KOPT-K1 (cell line): Measurements from ENCODE around the gene WWOX.

Source experiments
- H3K27ac ChIP-seq: fragments of 200-600 bp; sonication (generic); 2 replicates; pipeline ENCODE4 v1.5.1; 2016; ENCODE audit warnings: antibody characterized with exemption, mild to moderate bottlenecking, low read depth, low read length; ENCODE audit not compliant: poor library complexity, severe bottlenecking
- H3K36me3 ChIP-seq: fragments of 200-600 bp; sonication (generic); 2 replicates; pipeline ENCODE4 v1.5.1; 2017; ENCODE audit warnings: antibody characterized with exemption, mild to moderate bottlenecking, low read length, moderate library complexity; ENCODE audit not compliant: insufficient read depth
- H3K9me3 ChIP-seq: fragments of 200-600 bp; sonication (generic); 2 replicates; pipeline ENCODE4 v1.5.1; 2017; ENCODE audit warnings: antibody characterized with exemption, low read length, mild to moderate bottlenecking; ENCODE audit not compliant: insufficient read depth, poor library complexity, severe bottlenecking

The WWOX gene

DNA sequence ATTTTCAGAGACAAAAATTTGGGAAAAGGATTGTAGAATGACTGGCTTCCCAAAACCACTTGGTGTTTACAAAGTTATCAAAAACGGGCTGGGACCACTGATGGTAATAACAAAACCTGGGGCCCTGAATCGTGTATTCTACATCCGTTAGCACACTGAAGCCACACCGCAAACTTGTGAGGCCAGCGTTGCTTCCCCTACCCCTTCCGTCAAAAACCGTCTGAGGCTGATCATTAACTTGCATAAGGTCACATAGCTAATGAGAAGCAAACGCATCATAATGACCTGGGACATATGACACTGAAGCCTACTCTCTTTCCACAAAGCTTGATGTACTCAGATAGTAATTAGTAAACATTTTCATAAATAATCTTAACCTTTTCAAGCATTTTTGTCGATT is 796.8 kb downstream of the WWOX start:
- H3K27ac ChIP-seq = no peak overlapping the region
- H3K9me3 ChIP-seq = no peaks in the 10 kb centered on the region
- H3K36me3 ChIP-seq = no peaks in the 10 kb centered on the region

DNA sequence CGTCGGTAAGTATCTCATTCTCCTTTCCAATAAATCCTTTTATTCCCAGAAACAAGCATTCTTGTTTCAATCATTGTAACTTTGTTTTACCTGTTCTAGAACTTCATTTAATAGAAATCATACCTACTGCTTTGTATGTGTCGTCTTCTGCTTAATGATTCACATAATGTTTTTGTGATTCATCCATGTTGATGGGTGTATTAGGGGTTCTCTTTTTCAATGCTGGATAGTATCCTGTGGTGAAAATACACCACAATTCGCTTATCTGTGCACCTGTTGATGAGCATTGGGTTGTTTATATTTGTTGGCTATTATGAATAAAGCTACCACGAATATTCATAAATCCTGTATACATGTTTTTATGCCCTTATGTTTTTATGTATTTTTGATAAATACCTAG is 797.8 kb downstream of the WWOX start:
- Histone ChIP-seq H3K9me3 (no peaks in the 10 kb centered on the region), H3K27ac (no peak overlapping the region), H3K36me3 (no peaks in the 10 kb centered on the region)

DNA sequence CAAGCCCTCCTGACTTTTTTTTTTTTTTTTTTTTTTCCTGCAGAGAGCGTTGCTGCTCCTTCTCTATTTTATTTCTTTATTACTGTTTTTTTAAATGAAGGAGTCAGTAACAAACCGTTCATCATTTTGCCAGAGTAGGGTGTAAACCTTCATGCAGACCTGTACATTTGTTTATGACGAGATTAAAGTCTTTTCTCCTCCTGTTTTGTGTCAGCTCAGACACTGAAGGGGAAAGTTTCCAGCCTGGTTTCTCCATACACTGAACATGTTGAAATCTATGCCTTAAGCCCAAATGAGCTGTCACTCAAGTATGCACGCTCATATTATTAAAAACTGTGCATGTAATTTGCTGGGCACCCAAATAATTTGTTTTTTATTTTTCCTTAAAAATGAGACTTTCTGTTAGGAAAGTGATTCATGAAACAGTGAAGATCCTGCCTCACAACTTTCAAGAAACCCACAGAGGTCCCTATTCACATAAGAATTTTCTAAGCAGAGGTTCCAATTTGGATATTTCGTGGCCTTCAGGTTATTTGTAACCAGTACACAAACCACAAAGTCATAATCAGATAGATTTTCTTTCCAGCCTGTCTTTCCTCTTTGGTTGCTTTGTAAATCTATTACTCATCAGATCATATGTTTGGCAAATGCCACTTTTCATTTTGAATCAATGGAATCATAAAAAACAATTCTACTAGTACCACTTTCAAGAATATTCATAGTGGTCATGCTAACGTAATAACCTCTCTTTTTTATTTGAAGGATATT is 800.8 kb downstream of the WWOX start:
- Histone ChIP-seq H3K9me3 (no peaks in the 10 kb centered on the region), H3K27ac (no peak overlapping the region), H3K36me3 (no peaks in the 10 kb centered on the region)

- no peaks in the 10 kb centered on the region for H3K36me3 ChIP-seq
- no peak overlapping the region for H3K27ac ChIP-seq
- no peaks in the 10 kb centered on the region for H3K9me3 ChIP-seq
Observed at GRCh38 chr16:78900966-78901365, 801.5 kb downstream of the WWOX start.

DNA sequence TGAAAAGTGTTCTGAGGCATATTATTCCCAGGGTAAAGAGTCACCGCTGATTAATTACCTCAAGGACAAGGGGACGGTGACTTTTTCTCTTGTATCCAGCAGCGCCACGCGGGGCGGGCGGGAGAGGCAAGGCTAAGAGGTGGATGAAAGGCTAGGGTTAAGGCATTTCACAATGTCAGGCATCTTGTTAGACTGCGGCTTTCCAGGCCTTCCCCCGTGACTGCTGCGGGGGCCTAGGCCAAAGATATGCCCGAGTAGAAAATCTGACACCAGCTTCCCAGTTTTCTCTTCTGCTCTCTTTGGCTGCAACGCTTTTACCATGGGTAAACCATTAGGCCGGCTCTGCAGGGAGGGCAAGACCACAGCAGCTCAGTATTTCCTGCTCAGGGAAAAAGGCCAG is 802.9 kb downstream of the WWOX start:
- H3K36me3 ChIP-seq = no peaks in the 10 kb centered on the region
- no peak overlapping the region for H3K27ac ChIP-seq
- H3K9me3 ChIP-seq = no peaks in the 10 kb centered on the region

DNA sequence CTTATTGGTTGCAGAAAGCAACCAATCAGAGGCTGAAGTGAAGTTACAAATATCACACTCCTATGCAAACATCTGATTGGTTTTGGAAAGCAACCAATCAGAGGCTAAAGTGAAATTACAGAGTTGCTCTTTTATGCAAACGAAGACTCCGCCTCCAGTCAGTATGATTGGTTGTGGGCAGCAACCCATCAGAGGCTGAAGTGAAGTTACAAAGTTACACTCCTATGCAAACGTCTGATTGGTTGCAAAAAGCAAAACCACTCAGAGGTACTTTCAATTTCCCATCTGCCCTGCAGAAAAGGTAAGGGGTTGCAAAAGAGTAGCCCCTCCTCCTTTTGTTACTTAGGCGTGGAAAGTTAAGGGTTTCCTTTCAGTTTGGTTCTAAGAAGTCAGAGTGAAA is 803.8 kb downstream of the WWOX start:
- H3K9me3 ChIP-seq = no peaks in the 10 kb centered on the region
- no peak overlapping the region for H3K27ac ChIP-seq
- H3K36me3 ChIP-seq = no peaks in the 10 kb centered on the region

DNA sequence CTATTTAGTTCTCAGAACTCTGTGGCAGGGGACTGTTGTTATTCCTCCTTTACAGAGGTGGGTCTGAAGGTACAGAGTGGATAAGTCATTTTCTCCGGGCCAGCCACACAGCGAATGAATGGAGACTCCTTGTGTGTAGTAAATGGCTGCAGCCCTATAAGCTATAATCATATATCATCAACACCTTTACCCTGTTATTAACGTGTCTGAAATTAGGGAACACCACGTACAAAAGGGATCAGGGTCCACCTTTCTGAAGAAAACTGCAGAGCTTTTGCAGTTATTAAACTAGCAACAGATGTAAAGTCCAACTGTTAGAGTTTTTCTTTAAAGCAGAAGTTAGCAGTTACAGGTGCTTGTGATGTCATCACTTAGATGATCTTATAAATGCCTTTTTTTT is 804.4 kb downstream of the WWOX start:
- no peaks in the 10 kb centered on the region for H3K9me3 ChIP-seq
- H3K36me3 ChIP-seq = no peaks in the 10 kb centered on the region
- no peak overlapping the region for H3K27ac ChIP-seq

GRCh38 chr16:78906135-78906534 is 806.7 kb downstream of the WWOX start:
- Histone ChIP-seq H3K9me3 (no peaks in the 10 kb centered on the region), H3K36me3 (no peaks in the 10 kb centered on the region), H3K27ac (no peak overlapping the region)

GRCh38 chr16:78909226-78909625 is 809.8 kb downstream of the WWOX start:
- Histone ChIP-seq H3K36me3 (no peaks in the 10 kb centered on the region), H3K27ac (no peak overlapping the region), H3K9me3 (no peaks in the 10 kb centered on the region)

DNA sequence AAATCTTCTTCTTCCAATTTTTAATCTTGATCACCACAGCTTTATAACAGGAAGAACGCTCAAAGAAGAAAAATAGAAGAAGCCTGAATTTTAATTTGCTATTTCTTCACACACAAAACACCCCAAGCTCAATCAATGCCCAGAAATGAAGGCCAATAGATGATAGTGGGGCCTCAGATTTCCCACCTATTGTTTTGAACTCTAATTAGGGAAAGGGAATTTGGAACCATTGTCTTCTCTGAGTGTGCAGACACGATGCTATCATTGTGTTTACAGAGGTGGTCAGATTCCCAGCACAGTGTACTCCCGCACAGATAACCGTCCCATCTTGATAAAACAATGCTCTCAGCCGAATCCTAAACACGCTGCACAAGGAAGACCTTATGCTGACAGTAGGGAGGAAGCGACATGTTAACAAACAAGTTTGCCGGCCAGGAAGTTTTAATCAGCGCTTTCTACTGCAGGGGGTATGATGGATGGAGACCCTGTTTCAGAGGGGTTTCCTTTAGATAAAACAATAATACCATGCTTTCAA is 816.4 kb downstream of the WWOX start:
- Histone ChIP-seq H3K27ac (no peak overlapping the region), H3K36me3 (no peaks in the 10 kb centered on the region), H3K9me3 (peaks cover 9% of the 10 kb centered on the region)

DNA sequence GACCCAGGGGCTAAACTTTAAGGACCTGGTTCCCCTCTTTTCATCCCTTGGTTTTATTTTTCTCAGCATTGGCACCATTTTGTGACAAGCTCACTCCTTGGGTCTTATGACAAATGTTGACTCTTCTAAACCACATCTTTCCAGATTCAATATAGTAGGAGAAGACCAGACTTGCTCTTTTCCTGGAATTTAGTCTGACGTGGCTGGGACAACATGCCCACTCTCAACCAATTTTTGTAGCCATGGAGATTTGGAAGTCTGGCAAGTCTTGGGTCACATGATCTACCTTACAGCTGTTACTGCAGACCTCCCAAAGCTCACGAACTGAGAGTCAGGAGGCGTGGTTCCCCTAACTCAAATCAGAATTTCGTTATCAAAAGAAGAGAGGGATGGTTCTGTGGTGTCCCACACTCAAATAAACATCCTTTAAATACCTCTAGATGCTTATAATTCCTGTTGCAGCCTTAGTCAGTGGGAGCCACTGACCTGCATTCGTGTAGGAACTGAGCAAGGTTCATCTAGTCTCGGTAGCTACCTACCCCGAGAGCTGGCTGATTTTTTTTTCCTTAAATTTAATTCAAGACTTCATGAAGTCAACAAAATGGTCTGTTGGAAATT is 817.6 kb downstream of the WWOX start:
- H3K27ac ChIP-seq = no peak overlapping the region
- H3K9me3 ChIP-seq = peaks cover 21% of the 10 kb centered on the region
- H3K36me3 ChIP-seq = no peaks in the 10 kb centered on the region

DNA sequence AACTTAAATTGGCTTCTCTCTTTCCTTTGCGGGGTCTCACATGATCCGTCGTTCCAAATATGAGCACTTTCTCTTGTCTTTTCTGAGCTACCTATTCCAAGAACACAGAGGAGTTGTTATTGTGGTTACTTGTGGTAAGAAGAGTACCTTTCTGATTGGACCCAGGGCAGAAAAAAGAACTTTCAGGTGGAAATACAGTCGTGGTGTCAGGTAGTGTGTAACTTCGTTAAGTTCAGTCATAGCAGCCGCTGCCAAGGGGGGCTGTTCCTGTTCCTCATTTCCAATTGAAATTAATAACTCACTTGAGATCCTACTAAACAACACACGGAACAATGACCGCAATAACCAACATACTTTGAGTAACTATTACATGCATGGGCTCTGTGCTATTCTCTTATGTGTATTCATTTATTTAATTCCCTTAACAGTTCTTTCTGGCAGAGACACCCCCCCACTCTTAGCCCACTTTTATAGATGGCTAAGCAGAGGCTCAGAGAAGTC is 819.4 kb downstream of the WWOX start:
- Histone ChIP-seq H3K9me3 (peaks cover 28% of the 10 kb centered on the region), H3K27ac (no peak overlapping the region), H3K36me3 (no peaks in the 10 kb centered on the region)

DNA sequence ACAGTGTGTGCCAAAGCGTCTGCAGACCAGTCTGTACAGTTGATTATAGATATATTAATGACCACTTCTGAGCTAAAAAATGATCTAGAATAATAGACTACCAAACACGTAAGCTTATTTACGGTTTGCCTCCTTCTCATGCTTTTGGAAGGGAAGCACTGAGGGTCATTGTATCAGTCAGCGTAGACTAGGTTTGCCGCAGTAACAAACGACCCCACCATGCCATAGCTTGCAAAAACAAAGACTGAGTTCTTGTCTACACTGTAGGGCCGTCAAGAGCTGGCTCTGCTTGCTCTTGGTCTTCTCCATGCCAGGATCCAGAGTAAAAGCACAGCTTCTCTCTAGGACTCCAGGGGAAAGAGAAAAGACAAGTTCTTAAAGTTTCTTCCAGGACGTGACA is 820.4 kb downstream of the WWOX start:
- no peaks in the 10 kb centered on the region for H3K36me3 ChIP-seq
- H3K9me3 ChIP-seq = peaks cover 28% of the 10 kb centered on the region
- no peak overlapping the region for H3K27ac ChIP-seq

GRCh38 chr16:78920621-78921020 is 821.2 kb downstream of the WWOX start:
- Histone ChIP-seq H3K9me3 (peaks cover 28% of the 10 kb centered on the region), H3K27ac (no peak overlapping the region), H3K36me3 (no peaks in the 10 kb centered on the region)

DNA sequence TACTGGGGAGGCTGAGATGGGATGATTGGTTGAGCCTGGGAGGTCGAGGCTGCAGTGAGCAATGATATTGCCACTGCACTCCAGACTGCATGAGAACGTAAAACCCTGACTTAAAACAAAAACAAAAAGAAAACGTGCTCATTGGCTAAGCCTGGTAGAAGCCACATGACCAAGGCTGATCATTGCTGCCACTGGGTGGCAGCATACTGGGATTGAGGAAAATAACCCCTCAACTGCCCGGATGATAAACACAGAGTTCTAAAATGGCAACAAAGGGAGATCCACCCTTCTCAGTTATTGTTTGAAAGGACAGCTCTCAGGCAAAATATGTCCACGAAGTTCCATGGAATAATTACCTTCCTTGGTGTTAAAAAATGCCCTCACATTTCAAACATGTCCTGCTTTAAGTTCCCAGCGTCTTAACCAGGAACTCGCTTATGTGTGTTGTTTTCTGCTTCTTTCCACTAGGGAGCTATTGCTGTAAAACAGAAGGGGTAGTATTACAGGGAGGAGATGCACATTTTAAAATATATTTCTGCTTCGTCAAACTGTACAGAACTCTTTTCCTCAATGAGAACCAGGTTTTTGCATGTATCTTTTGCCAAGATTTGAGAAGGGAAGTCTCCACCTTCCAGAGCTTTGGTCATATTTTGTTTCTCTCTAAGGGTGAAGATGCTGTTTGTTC is 825.8 kb downstream of the WWOX start:
- Histone ChIP-seq H3K27ac (no peak overlapping the region), H3K36me3 (no peaks in the 10 kb centered on the region), H3K9me3 (peaks cover 22% of the 10 kb centered on the region)
